GM23248 (cell line): Measurements from ENCODE around the gene ZMYM2. TPM values are rescaled to one million over a fixed set of nuclear protein-coding genes. Genes with fewer than 3 reads are reported as not detected.
A peak's percentile ranks its signal among the peaks of the same experiment; 100 is the strongest.

ENCODE experiments used
- DNase-seq: peaks from one replicate; pipeline ENCODE4 v3.0.0-alpha.2; 2015
- H2AFZ ChIP-seq: fragments of 200-600 bp; sonication (generic); 2 replicates; pipeline ENCODE4 v1.6.1; 2016; ENCODE audit warnings: antibody characterized with exemption
- H3F3A ChIP-seq: fragments of 200-600 bp; sonication (generic); 2 replicates; pipeline ENCODE4 v1.6.1; 2016; ENCODE audit warnings: mild to moderate bottlenecking, antibody characterized with exemption, mixed run types; ENCODE audit not compliant: insufficient read depth
- H3K27ac ChIP-seq: fragments of 200-600 bp; sonication (generic); 2 replicates; pipeline ENCODE4 v1.5.1; 2016; ENCODE audit warnings: mild to moderate bottlenecking
- H3K27me3 ChIP-seq: fragments of 200-600 bp; sonication (generic); replicated peaks from 2 replicates; pipeline ENCODE4 v1.6.1; 2016; ENCODE audit warnings: mild to moderate bottlenecking; ENCODE audit not compliant: insufficient read depth
- H3K36me3 ChIP-seq: fragments of 200-600 bp; sonication (generic); 2 replicates; pipeline ENCODE4 v1.6.1; 2016; ENCODE audit warnings: low read depth, mild to moderate bottlenecking
- H3K4me1 ChIP-seq: fragments of 200-600 bp; sonication (generic); 2 replicates; pipeline ENCODE4 v1.6.1; 2016; ENCODE audit warnings: mild to moderate bottlenecking; ENCODE audit not compliant: insufficient read depth
- H3K4me2 ChIP-seq: fragments of 200-600 bp; sonication (generic); one replicate; pipeline ENCODE4 v1.6.1; 2016; ENCODE audit warnings: mild to moderate bottlenecking; ENCODE audit not compliant: unreplicated experiment
- H3K4me3 ChIP-seq: fragments of 200-600 bp; sonication (generic); 2 replicates; pipeline ENCODE4 v1.5.1; 2016; ENCODE audit warnings: mild to moderate bottlenecking
- H3K79me2 ChIP-seq: fragments of 200-600 bp; sonication (generic); 2 replicates; pipeline ENCODE4 v1.6.1; 2016; ENCODE audit warnings: mild to moderate bottlenecking; ENCODE audit not compliant: insufficient read depth
- H3K9ac ChIP-seq: fragments of 200-600 bp; sonication (generic); 2 replicates; pipeline ENCODE4 v1.6.1; 2016; ENCODE audit warnings: mild to moderate bottlenecking
- H3K9me2 ChIP-seq: fragments of 200-600 bp; sonication (generic); 2 replicates; pipeline ENCODE4 v1.6.1; 2016; ENCODE audit warnings: mixed run types, mild to moderate bottlenecking, moderate library complexity; ENCODE audit not compliant: insufficient read depth
- H3K9me3 ChIP-seq: fragments of 200-600 bp; sonication (generic); one replicate; pipeline ENCODE4 v1.6.1; 2017; ENCODE audit warnings: low read depth
- H4K20me1 ChIP-seq: fragments of 200-600 bp; sonication (generic); 2 replicates; pipeline ENCODE4 v1.6.0; 2016; ENCODE audit not compliant: insufficient read depth
- EZH2 ChIP-seq: fragments of 200-600 bp; sonication (generic); IDR thresholded peaks from 2 replicates; pipeline ENCODE4 v1.6.1; 2018; ENCODE audit warnings: antibody characterized with exemption, mild to moderate bottlenecking; ENCODE audit not compliant: insufficient read depth, poor library complexity, severe bottlenecking
- EZH2phosphoT487 ChIP-seq: fragments of 200-600 bp; sonication (generic); IDR thresholded peaks from 2 replicates; pipeline ENCODE4 v1.6.1; 2018; ENCODE audit warnings: antibody characterized with exemption, moderate library complexity, mild to moderate bottlenecking, low read depth; ENCODE audit not compliant: insufficient read depth
- WGBS, 2 experiments: methylation state at CpG; one replicate each; pipeline ENCODE4 v1.1.6; 2015 to 2017; ENCODE audit warnings: low lambda C conversion rate in 2 of 2, low coverage in 1 of 2; ENCODE audit errors: missing lambda C conversion rate in 2 of 2; 5-methylcytosine and 5-hydroxymethylcytosine counted together
- in situ Hi-C: fragments of 300-500 bp; cut with MboI; formaldehyde crosslinking; loops from 2 replicates; pipeline ENCODE4 v1.15.0; 2020
- polyA plus RNA-seq: library from polyadenylated mRNA; unstranded; fragments of >200 nt; fragmentation: Nextera tagmentation; extraction: Ambion mirVana; gene quantifications from 2 replicates; pipeline ENCODE4 v1.2.1, GENCODE V29; 2016
- total RNA-seq: library from RNA; depleted of rRNA; stranded (reverse); fragments of >200 nt; shearing (Covaris generic); gene quantifications from 2 replicates; pipeline ENCODE4 v1.2.3, GENCODE V29; 2014

Gene ZMYM2
- total and polyA plus RNA-seq, 2 experiments from 2014 or later, result 14.9 to 35.0 TPM

GRCh38 chr13:19978831-19979437 is 20.4 kb downstream of the ZMYM2 start:
- H2AFZ ChIP-seq, result no peak overlapping the region
- no peaks in the 10 kb centered on the region for H3K27me3 ChIP-seq
- peaks cover 100% of the 10 kb centered on the region for H3K79me2 ChIP-seq
- 98 to 99% methylated on average over 4 of the region's 4 CpGs for WGBS, 2 experiments
- no peak overlapping the region for H3K27ac ChIP-seq
- H3K9ac ChIP-seq, result no peak overlapping the region
- in situ Hi-C loops, result no loop called here
- H3K4me2 ChIP-seq, result no peak overlapping the region
- no peak for DNase-seq
- peaks cover 23% of the 10 kb centered on the region for H3K36me3 ChIP-seq
- peaks cover 11% of the 10 kb centered on the region; the same call in 1 of the 2 replicates for H4K20me1 ChIP-seq
- H3K4me1 ChIP-seq, result no peaks in the 10 kb centered on the region
- no peak overlapping the region for H3K4me3 ChIP-seq
- H3K9me2 ChIP-seq, result no peaks in the 10 kb centered on the region
- no peak for TF ChIP-seq EZH2phosphoT487
- no peak for TF ChIP-seq EZH2
- H3K9me3 ChIP-seq, result no peaks in the 10 kb centered on the region
- peaks cover 6% of the 10 kb centered on the region for H3F3A ChIP-seq

DNA sequence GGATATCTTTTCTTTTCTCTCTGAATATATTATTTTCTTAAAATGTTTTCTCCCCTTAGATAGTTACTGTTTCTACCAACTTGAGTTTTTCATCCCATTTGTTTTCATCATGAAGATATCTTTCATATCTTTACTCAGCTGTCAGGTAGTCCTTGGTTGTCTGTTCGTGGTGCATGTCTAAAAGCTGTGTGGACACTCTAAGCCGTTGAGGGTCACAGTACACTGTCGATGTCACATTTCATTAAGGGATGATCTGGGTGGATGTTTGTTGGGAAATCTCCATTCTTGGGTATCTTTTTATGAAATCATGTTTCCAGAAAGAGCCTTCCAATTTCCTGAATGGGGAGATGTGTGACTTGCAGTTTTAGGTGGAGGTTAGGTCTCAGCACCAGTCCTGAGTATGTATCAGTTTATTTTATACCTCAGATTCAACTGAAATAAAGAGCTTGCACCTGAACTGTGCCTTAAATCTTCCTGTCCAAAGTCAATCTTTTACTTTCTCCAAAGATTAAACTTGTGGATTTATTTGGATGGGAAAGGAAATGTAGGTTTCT is 23.2 kb downstream of the ZMYM2 start:
- Histone ChIP-seq H3K36me3 (peaks cover 10% of the 10 kb centered on the region; the same call in 1 of the 2 replicates), H3K79me2 (peaks cover 100% of the 10 kb centered on the region), H3K27me3 (no peaks in the 10 kb centered on the region), H3K9me3 (no peaks in the 10 kb centered on the region), H3K9ac (no peak overlapping the region), H4K20me1 (peaks cover 23% of the 10 kb centered on the region; the same call in 1 of the 2 replicates), H3K4me3 (no peak overlapping the region), H2AFZ (no peak overlapping the region), H3F3A (peaks cover 18% of the 10 kb centered on the region; the same call in 1 of the 2 replicates), H3K9me2 (no peaks in the 10 kb centered on the region), H3K4me1 (peaks cover 7% of the 10 kb centered on the region; the same call in 1 of the 2 replicates), H3K27ac (no peak overlapping the region), H3K4me2 (no peak overlapping the region)
- WGBS, 2 experiments, result 95% methylated on average over 3 of the region's 3 CpGs
- in situ Hi-C loops, result no loop called here
- TF ChIP-seq EZH2, result no peak
- no peak for TF ChIP-seq EZH2phosphoT487
- no peak for DNase-seq

DNA sequence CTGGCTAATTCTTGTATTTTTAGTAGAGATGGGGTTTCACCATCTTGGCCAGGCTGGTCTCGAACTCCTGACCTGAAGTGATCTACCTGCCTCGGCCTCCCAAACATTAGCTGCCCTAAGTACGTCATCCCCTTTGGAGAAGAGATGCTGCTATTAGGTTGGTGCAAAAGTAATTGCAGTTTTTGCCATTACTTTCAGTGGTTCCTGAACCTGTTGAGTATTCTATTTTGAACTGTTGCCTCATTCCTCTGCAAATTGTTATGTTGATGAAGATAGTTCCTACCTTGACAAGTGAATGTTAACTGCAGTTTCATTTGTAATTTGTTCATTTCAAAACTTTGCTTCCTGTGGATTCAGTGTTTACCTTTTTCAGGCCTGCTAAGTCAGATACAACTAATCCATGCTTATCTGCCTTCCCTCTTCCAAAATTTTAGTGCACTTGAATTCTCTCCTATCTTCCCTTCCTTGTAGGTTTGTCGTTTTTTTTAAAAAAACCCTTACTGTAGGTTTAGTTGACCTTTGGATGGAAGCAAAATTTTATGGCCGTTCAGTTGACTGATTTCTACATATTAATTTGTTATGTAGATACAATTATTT is 24.0 kb downstream of the ZMYM2 start:
- peaks cover 100% of the 10 kb centered on the region for H3K79me2 ChIP-seq

GRCh38 chr13:19984430-19985218 is 26.1 kb downstream of the ZMYM2 start:
- TF ChIP-seq EZH2, result no peak
- TF ChIP-seq EZH2phosphoT487, result no peak
- H3K27me3 ChIP-seq, result no peaks in the 10 kb centered on the region
- 88 to 89% methylated on average over 5 of the region's 5 CpGs for WGBS, 2 experiments
- 0 out of 2 replicates have a peak overlapping the region, but pooled peaks have one; percentile 12 for H3K27ac ChIP-seq
- H3K4me1 ChIP-seq, result peaks cover 7% of the 10 kb centered on the region; the same call in 1 of the 2 replicates
- no peak overlapping the region for H3K9ac ChIP-seq
- H3K9me3 ChIP-seq, result no peaks in the 10 kb centered on the region
- H3F3A ChIP-seq, result peaks cover 16% of the 10 kb centered on the region; the same call in 1 of the 2 replicates
- H2AFZ ChIP-seq, result no peak overlapping the region
- H4K20me1 ChIP-seq, result peaks cover 26% of the 10 kb centered on the region; the same call in 1 of the 2 replicates
- H3K36me3 ChIP-seq, result peaks cover 3% of the 10 kb centered on the region; the same call in 1 of the 2 replicates
- peaks cover 100% of the 10 kb centered on the region for H3K79me2 ChIP-seq
- no peaks in the 10 kb centered on the region for H3K9me2 ChIP-seq
- in situ Hi-C loops, result no loop called here
- no peak overlapping the region for H3K4me2 ChIP-seq
- H3K4me3 ChIP-seq, result no peak overlapping the region
- DNase-seq, result peak; percentile 72

More for the DNA sequence above, 24.0 kb downstream of the ZMYM2 start:
- H4K20me1 ChIP-seq, result peaks cover 23% of the 10 kb centered on the region; the same call in 1 of the 2 replicates
- no peak overlapping the region for H3K4me3 ChIP-seq
- WGBS, 2 experiments, result 87 to 91% methylated on average over 5 of the region's 5 CpGs
- H3K9ac ChIP-seq, result no peak overlapping the region
- H3F3A ChIP-seq, result peaks cover 18% of the 10 kb centered on the region; the same call in 1 of the 2 replicates
- peaks cover 7% of the 10 kb centered on the region; the same call in 1 of the 2 replicates for H3K4me1 ChIP-seq
- H2AFZ ChIP-seq, result no peak overlapping the region
- H3K9me3 ChIP-seq, result no peaks in the 10 kb centered on the region
- no peak overlapping the region for H3K4me2 ChIP-seq
- H3K27me3 ChIP-seq, result no peaks in the 10 kb centered on the region
- in situ Hi-C loops, result no loop called here
- H3K9me2 ChIP-seq, result no peaks in the 10 kb centered on the region
- no peak overlapping the region for H3K27ac ChIP-seq
- TF ChIP-seq EZH2phosphoT487 (no peak), EZH2 (no peak)
- peaks cover 10% of the 10 kb centered on the region; the same call in 1 of the 2 replicates for H3K36me3 ChIP-seq
- DNase-seq, result no peak
